Trophoblast cell (in vitro differentiated cells and primary cell): ENCODE data around the gene CAST.
A peak's percentile ranks its signal among the peaks of the same experiment; 100 is the strongest.

ENCODE experiments used
- DNase-seq, 2 donors: peaks; one replicate each; pipeline ENCODE4 v3.0.0-alpha.2; 2016
- H2AFZ ChIP-seq: 2 replicates; pipeline ENCODE4 v1.6.1; 2013; ENCODE audit warnings: low read length, moderate library complexity, mild to moderate bottlenecking; ENCODE audit not compliant: insufficient read depth, poor library complexity
- H2AK5ac ChIP-seq: 2 replicates; pipeline ENCODE4 v1.6.1; 2013; ENCODE audit warnings: mild to moderate bottlenecking, low read length
- H2BK120ac ChIP-seq: 2 replicates; pipeline ENCODE4 v1.6.1; 2013; ENCODE audit warnings: low read length, mild to moderate bottlenecking, moderate library complexity; ENCODE audit not compliant: insufficient read depth, poor library complexity
- H2BK12ac ChIP-seq: 2 replicates; pipeline ENCODE4 v1.6.1; 2013; ENCODE audit warnings: mild to moderate bottlenecking, low read length, moderate library complexity
- H2BK5ac ChIP-seq: 2 replicates; pipeline ENCODE4 v1.6.1; 2013; ENCODE audit warnings: low read length, low read depth, moderate library complexity, mild to moderate bottlenecking; ENCODE audit not compliant: poor library complexity
- H3K14ac ChIP-seq: 2 replicates; pipeline ENCODE4 v1.6.1; 2013; ENCODE audit warnings: mild to moderate bottlenecking, low read length
- H3K18ac ChIP-seq: 2 replicates; pipeline ENCODE4 v1.6.1; 2013; ENCODE audit warnings: mild to moderate bottlenecking, low read length
- H3K23ac ChIP-seq: 2 replicates; pipeline ENCODE4 v1.6.1; 2013; ENCODE audit warnings: low read length
- H3K27ac ChIP-seq: 2 replicates; pipeline ENCODE4 v1.5.1; 2013; ENCODE audit warnings: low read depth, mild to moderate bottlenecking, inconsistent platforms, low read length, moderate library complexity
- H3K27me3 ChIP-seq: 2 replicates; pipeline ENCODE4 v1.6.1; 2013; ENCODE audit warnings: inconsistent platforms, mild to moderate bottlenecking, low read length, moderate library complexity; ENCODE audit not compliant: insufficient read depth
- H3K36me3 ChIP-seq, 2 experiments: 1 replicate in 1 of 2; 2 replicates in 1 of 2; pipeline ENCODE4 v1.6.1; 2013; ENCODE audit warnings: low read length in 2 of 2, mild to moderate bottlenecking in 2 of 2, moderate library complexity in 1 of 2; ENCODE audit not compliant: insufficient read depth in 2 of 2, control insufficient read depth in 1 of 2
- H3K4ac ChIP-seq: 2 replicates; pipeline ENCODE4 v1.6.1; 2013; ENCODE audit warnings: low read depth, mild to moderate bottlenecking, low read length, moderate library complexity
- H3K4me1 ChIP-seq, 2 experiments: 1 replicate in 1 of 2; 2 replicates in 1 of 2; pipeline ENCODE4 v1.6.1; 2013; ENCODE audit warnings: low read length in 2 of 2, mild to moderate bottlenecking in 2 of 2, moderate library complexity in 1 of 2; ENCODE audit not compliant: insufficient read depth in 2 of 2, control insufficient read depth in 1 of 2
- H3K4me2 ChIP-seq: 2 replicates; pipeline ENCODE4 v1.6.1; 2013; ENCODE audit warnings: inconsistent platforms, mild to moderate bottlenecking, low read length, moderate library complexity
- H3K4me3 ChIP-seq: 2 replicates; pipeline ENCODE4 v1.5.1; 2013; ENCODE audit warnings: mild to moderate bottlenecking, low read depth, low read length, inconsistent platforms
- H3K79me1 ChIP-seq: one replicate; pipeline ENCODE4 v1.6.1; 2013; ENCODE audit warnings: low read length
- H3K79me2 ChIP-seq: 2 replicates; pipeline ENCODE4 v1.6.1; 2013; ENCODE audit warnings: low read length, mild to moderate bottlenecking; ENCODE audit not compliant: control insufficient read depth, insufficient read depth, poor library complexity
- H3K9ac ChIP-seq: 2 replicates; pipeline ENCODE4 v1.6.1; 2013; ENCODE audit warnings: mild to moderate bottlenecking, low read length
- H3K9me3 ChIP-seq: 2 replicates; pipeline ENCODE4 v1.6.1; 2013; ENCODE audit warnings: low read depth, mild to moderate bottlenecking, control low read depth, inconsistent platforms, low read length; ENCODE audit not compliant: insufficient read depth
- H4K12ac ChIP-seq: 2 replicates; pipeline ENCODE4 v1.6.1; 2013; ENCODE audit warnings: low read depth, mild to moderate bottlenecking, low read length, moderate library complexity
- H4K8ac ChIP-seq: 2 replicates; pipeline ENCODE4 v1.6.1; 2013; ENCODE audit warnings: low read depth, mild to moderate bottlenecking, low read length, moderate library complexity
- H4K91ac ChIP-seq: one replicate; pipeline ENCODE4 v1.6.1; 2013; ENCODE audit warnings: low read depth, mild to moderate bottlenecking, low read length, moderate library complexity
- WGBS: extraction: QIAGEN DNeasy Blood & Tissue Kit; methylation state at CpG from one replicate; pipeline ENCODE4 v1.1.7; 2013; ENCODE audit warnings: missing lambda C conversion rate; ENCODE audit not compliant: insufficient read length, insufficient coverage; ENCODE audit errors: extremely low coverage; 5-methylcytosine and 5-hydroxymethylcytosine counted together

CAST gene

DNA sequence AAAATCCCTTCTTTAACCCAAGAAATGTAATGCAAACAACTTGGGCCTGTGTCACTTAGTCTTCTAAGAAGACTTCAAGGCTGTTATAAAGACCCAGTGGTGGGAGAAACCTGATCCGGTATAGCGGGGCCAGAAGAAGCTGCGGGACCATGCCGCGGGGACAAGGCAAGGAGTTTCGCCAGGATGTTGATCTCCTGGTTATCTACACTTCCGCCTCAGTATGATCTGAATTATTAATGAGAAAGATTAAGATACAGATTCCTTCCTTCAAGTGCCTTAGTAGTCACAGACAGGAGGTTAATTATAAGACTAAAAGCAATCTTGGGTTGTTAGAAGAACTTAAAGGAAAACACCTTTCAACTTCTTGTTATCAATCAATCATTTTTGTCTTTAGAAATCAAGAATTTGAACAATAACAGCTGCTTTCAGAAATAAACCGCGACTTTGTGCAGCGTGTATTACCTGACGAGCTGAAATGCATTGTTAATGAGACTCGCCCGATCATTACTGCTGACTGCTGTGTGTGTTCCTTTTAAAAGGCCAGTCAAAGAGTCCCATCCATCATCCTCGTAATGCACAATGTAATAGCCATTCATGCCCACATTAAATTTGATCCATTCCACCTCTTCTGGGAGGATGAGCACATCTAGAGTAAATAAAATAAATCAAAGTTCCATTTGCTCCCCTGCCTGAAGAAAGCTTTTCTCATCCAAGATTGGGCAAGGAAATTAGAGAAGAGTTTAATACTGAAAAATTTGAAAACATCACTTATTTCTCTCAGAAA is 123.3 kb downstream of the CAST start:
- no peak overlapping the region for H3K4ac ChIP-seq
- H3K79me2 ChIP-seq, result no peaks in the 10 kb centered on the region
- H3K23ac ChIP-seq, result no peak overlapping the region
- no peak overlapping the region for H3K18ac ChIP-seq
- H3K4me1 ChIP-seq, result no peaks in the 10 kb centered on the region
- no peak overlapping the region for H2BK12ac ChIP-seq
- no peak overlapping the region for H2AFZ ChIP-seq
- no peaks in the 10 kb centered on the region for H3K79me1 ChIP-seq
- no peak overlapping the region for H3K4me2 ChIP-seq
- no peak for DNase-seq
- no peaks in the 10 kb centered on the region for H3K9me3 ChIP-seq
- H2BK120ac ChIP-seq, result no peak overlapping the region
- no peaks in the 10 kb centered on the region for H3K27me3 ChIP-seq
- H4K8ac ChIP-seq, result no peak overlapping the region
- H3K14ac ChIP-seq, result no peak overlapping the region
- peaks cover 7% of the 10 kb centered on the region in 2 experiments for H3K36me3 ChIP-seq
- no peak overlapping the region for H3K4me3 ChIP-seq
- no peak overlapping the region for H4K91ac ChIP-seq
- no peak overlapping the region for H4K12ac ChIP-seq
- no peak overlapping the region for H2BK5ac ChIP-seq
- no peak overlapping the region for H3K27ac ChIP-seq
- H2AK5ac ChIP-seq, result no peak overlapping the region
- WGBS, result no CpG with 5 or more reads among the region's 14 CpGs
- H3K9ac ChIP-seq, result no peak overlapping the region

DNA sequence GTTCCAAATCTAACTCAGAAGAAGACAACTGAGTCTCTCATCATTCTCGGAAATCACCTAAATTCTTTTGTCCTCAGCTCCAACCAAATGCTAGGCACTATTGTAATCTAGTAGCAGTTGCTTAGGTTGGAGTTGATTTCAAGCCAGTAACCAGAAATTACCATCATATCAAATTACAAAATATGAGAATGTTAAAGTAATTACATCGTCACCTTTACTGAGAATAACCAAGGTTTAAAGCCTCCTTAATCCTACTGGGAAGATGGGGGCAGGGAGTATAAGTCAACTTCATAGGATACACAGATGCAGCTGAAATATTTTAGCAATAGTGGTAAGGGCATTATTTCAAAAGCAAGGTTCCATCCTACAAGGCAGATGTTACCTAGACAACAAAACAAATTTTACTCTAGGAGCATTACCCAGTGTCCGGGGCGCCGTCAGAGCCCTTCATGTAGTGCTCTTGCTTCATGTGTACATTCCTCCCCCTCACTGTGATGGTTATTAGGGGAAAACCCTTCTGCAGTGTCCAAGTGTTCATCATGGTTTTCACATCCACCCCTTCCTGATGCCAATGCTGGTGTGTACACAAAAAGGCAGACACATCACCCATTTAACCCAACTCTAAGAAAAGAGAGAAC is 126.1 kb downstream of the CAST start:
- no peak overlapping the region for H3K18ac ChIP-seq

GRCh38 chr5:96789794-96790330 is 127.7 kb downstream of the CAST start:
- peaks cover 0 to 2% of the 10 kb centered on the region in 2 experiments for H3K36me3 ChIP-seq
- no peak overlapping the region for H3K14ac ChIP-seq
- H3K4me1 ChIP-seq, result no peaks in the 10 kb centered on the region
- H2AFZ ChIP-seq, result no peak overlapping the region
- no peak overlapping the region for H2BK12ac ChIP-seq
- no peaks in the 10 kb centered on the region for H3K9me3 ChIP-seq
- no peak overlapping the region for H3K18ac ChIP-seq
- H3K79me2 ChIP-seq, result no peaks in the 10 kb centered on the region
- no peaks in the 10 kb centered on the region for H3K79me1 ChIP-seq
- H2BK120ac ChIP-seq, result no peak overlapping the region
- no peak overlapping the region for H4K12ac ChIP-seq
- H3K23ac ChIP-seq, result no peak overlapping the region
- no peak overlapping the region for H3K4me3 ChIP-seq
- peak in 1 of 2 donors; percentile 71 for DNase-seq
- no peaks in the 10 kb centered on the region for H3K27me3 ChIP-seq
- H3K27ac ChIP-seq, result no peak overlapping the region
- no peak overlapping the region for H4K91ac ChIP-seq
- H4K8ac ChIP-seq, result no peak overlapping the region
- H2BK5ac ChIP-seq, result no peak overlapping the region
- H3K4me2 ChIP-seq, result no peak overlapping the region
- no peak overlapping the region for H3K9ac ChIP-seq
- H3K4ac ChIP-seq, result no peak overlapping the region
- H2AK5ac ChIP-seq, result no peak overlapping the region

More for the DNA sequence above, 126.1 kb downstream of the CAST start:
- H3K14ac ChIP-seq, result no peak overlapping the region
- H4K8ac ChIP-seq, result no peak overlapping the region
- H3K9ac ChIP-seq, result no peak overlapping the region
- H3K79me2 ChIP-seq, result no peaks in the 10 kb centered on the region
- H2BK5ac ChIP-seq, result no peak overlapping the region
- H4K12ac ChIP-seq, result no peak overlapping the region
- H3K9me3 ChIP-seq, result no peaks in the 10 kb centered on the region
- H3K4ac ChIP-seq, result no peak overlapping the region
- H3K36me3 ChIP-seq, result no peaks in the 10 kb centered on the region
- no peak overlapping the region for H2BK12ac ChIP-seq
- no peaks in the 10 kb centered on the region for H3K27me3 ChIP-seq
- no peak overlapping the region for H2AFZ ChIP-seq
- peak; percentile 94 to 97 for DNase-seq
- H3K4me2 ChIP-seq, result no peak overlapping the region
- H3K4me1 ChIP-seq, result no peaks in the 10 kb centered on the region
- H3K23ac ChIP-seq, result no peak overlapping the region
- WGBS, result no CpG with 5 or more reads among the region's 5 CpGs
- H3K27ac ChIP-seq, result no peak overlapping the region
- H2AK5ac ChIP-seq, result no peak overlapping the region
- H3K79me1 ChIP-seq, result no peaks in the 10 kb centered on the region
- no peak overlapping the region for H2BK120ac ChIP-seq
- no peak overlapping the region for H4K91ac ChIP-seq
- H3K4me3 ChIP-seq, result no peak overlapping the region

DNA sequence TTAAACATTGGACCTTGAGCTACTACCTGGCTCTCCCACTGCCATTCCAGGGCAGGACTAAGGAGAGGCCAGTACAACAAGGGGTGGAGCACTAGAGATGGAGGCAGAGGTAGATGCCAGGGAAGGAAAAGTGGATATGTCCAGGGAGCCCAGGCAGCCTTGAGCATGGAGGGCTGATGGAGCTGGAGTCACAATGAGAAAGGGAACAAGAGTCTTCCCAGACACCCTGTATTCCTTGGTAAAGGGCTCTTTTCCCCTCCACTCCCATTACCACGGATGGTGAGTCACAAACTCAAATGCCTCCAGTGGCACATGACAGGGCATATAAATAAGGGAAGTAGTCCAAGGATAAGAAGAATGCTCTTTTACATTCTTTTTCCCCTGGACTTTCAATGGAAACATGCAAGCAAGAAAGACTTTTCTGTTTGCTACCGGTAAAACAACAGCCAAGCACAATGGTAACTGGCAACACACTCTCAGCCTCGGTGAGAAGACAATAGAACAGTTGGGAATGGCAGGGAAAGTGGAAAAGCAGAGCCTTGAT is 128.9 kb downstream of the CAST start:
- no peak overlapping the region for H3K14ac ChIP-seq
- H2BK12ac ChIP-seq, result no peak overlapping the region
- H3K18ac ChIP-seq, result no peak overlapping the region
- WGBS, result no CpG with 5 or more reads among the region's 3 CpGs
- H3K79me1 ChIP-seq, result no peaks in the 10 kb centered on the region
- no peak overlapping the region for H4K8ac ChIP-seq
- H2BK120ac ChIP-seq, result no peak overlapping the region
- no peak overlapping the region for H2AK5ac ChIP-seq
- no peak overlapping the region for H3K4me3 ChIP-seq
- no peak overlapping the region for H4K12ac ChIP-seq
- no peaks in the 10 kb centered on the region for H3K4me1 ChIP-seq
- H3K27me3 ChIP-seq, result no peaks in the 10 kb centered on the region
- no peak overlapping the region for H2AFZ ChIP-seq
- H3K4ac ChIP-seq, result no peak overlapping the region
- no peak overlapping the region for H3K23ac ChIP-seq
- no peaks in the 10 kb centered on the region for H3K79me2 ChIP-seq
- no peak overlapping the region for H3K9ac ChIP-seq
- H3K9me3 ChIP-seq, result no peaks in the 10 kb centered on the region
- no peak overlapping the region for H4K91ac ChIP-seq
- H3K4me2 ChIP-seq, result no peak overlapping the region
- no peak overlapping the region for H3K27ac ChIP-seq
- H3K36me3 ChIP-seq, result peaks cover 0 to 3% of the 10 kb centered on the region in 2 experiments
- H2BK5ac ChIP-seq, result no peak overlapping the region
- peak; percentile 26 to 70 for DNase-seq
